Coronary artery (tissue), 2 donors: Measurements from ENCODE around the gene XBP1.
"Not testable (repeated sequence)": the region's sequence is repeated elsewhere in the genome, so short reads cannot be mapped to it uniquely, and the experiment has no call there.

Experiments
- DNase-seq: peaks from one replicate; pipeline ENCODE4 v3.0.0-alpha.2; 2017; ENCODE audit warnings: low spot score
- H3K27ac ChIP-seq, 2 donors: fragments of 200-600 bp; sonication (generic); one replicate each; pipeline ENCODE4 v1.5.1; 2016 to 2019
- H3K4me3 ChIP-seq: fragments of 200-600 bp; sonication (generic); 2 replicates; pipeline ENCODE4 v1.5.1; 2016; ENCODE audit warnings: mild to moderate bottlenecking, moderate library complexity
- TF ChIP-seq, protein P1 (sequence below): fragments of 200-600 bp; sonication (generic); IDR thresholded peaks from one replicate; pipeline ENCODE4 v1.5.1; 2019; ENCODE audit warnings: antibody characterized with exemption

Gene XBP1

DNA sequence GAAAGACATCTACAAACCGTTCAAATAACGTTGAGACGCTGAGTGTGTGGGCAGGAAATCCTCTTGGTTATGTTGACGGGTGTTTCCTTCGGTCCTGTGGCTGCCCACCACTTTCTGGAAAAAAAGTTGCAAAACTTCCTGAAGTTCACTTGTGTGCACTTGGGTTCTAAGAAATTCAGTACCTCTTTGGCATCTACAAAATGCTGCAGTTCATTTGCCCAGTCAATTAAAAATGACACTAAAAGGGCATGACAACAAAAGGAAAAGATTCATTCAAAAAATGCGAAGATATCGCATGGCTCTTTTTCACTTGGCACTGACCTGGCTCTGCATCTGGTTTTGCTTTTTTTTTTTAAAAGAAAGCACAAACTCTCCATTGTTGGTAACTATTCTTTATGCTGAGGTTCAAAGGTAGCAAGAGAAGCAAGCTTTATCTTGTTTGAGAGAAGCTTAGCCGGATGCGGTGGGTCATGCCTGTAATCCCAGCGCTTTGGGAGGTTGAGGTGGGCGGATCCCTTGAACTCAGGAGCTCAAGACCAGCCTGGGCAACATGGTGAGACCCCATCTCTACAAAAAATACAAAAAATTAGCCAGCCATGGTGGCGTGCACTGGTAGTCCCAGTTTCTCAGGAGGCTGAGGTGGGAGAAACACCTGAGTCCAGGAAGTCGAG lies 10.6 kb upstream of the XBP1 start:
- no peak for DNase-seq
- peak overlapping the region in 1 of 2 donors; percentile 36 for H3K27ac ChIP-seq
- TF ChIP-seq, protein P1, sequence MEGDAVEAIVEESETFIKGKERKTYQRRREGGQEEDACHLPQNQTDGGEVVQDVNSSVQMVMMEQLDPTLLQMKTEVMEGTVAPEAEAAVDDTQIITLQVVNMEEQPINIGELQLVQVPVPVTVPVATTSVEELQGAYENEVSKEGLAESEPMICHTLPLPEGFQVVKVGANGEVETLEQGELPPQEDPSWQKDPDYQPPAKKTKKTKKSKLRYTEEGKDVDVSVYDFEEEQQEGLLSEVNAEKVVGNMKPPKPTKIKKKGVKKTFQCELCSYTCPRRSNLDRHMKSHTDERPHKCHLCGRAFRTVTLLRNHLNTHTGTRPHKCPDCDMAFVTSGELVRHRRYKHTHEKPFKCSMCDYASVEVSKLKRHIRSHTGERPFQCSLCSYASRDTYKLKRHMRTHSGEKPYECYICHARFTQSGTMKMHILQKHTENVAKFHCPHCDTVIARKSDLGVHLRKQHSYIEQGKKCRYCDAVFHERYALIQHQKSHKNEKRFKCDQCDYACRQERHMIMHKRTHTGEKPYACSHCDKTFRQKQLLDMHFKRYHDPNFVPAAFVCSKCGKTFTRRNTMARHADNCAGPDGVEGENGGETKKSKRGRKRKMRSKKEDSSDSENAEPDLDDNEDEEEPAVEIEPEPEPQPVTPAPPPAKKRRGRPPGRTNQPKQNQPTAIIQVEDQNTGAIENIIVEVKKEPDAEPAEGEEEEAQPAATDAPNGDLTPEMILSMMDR: no peak
- no peak overlapping the region for H3K4me3 ChIP-seq

DNA sequence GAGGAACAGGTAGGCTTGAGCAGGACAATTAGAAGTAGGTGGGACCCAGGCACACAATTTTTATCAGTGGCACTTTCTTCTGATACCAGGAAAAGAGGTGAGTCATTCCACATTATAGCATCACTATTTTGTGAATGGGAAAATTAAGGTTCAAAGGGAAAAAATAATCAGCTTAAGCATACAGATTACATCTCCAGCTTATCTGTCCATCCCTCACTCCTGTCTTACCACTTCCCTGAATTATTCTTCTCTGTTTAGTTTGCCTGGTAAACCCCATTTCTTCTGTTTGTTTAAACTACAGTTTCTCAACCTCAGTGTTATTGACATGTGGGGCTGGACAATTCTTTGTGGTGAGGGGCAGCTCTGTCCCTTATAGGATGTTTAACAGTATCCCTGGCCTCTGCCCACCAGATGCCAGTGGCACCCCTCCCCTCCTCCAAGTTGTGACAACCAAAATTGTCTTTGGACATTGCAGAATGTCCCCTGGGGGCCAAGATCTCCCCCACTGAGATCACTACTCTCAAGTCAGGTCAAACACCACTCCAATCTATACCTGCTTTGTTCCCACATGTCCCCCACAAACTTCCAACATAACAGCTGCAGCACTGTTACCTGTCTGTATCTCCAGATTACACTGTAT lies 8.5 kb upstream of the XBP1 start:
- TF ChIP-seq, protein P1: no peak
- Histone ChIP-seq H3K4me3 (no peak overlapping the region), H3K27ac (no peak overlapping the region)
- DNase-seq: no peak

DNA sequence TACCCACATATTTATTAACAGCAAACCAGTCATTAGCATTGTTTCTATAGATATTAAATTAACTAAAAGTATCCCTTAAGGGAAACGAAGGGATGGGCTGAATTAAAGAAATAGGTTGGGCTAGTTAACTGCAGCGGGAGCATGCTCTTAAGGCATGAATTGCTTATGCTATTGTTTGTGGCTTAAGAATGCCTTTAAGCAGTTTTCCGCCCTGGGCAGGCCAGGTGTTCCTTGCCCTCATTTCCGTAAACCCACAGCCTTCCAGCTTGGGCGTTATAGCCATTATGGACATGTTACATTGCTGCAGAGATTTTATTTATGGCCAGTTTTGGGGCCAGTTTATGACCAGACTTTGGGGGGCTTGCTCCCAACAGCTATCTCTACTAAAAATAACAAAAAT lies 5.1 kb upstream of the XBP1 start:
- H3K4me3 ChIP-seq, DNase-seq, H3K27ac ChIP-seq: not testable (repeated sequence)

DNA sequence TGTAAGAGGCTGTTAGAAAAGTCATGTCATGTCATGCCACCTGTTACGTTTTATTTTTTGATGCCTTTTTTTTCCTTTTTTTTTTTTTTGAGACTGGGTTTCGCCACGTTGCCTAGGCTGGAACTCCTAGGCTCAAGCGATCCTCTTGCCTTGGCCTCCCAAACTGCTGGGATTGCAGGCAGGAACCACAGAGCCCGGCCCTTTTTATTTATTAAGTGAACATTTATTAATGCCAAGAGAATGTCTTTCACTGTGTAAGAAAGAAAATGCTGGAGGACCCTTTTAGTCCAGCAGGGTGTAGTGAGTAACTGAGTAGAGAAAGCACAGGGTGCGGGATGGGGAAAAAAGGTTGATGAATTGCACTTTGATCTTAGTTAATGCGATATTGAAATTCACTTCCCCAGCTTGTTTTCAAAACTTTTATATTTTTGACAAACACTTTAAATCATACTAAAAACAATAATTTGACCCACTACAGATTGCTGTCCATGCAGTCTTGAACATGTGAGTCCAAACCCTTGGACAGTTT lies 2.3 kb upstream of the XBP1 start:
- Histone ChIP-seq H3K4me3 (no peak overlapping the region), H3K27ac (peak overlapping the region; percentile 13 to 52)
- no peak for DNase-seq
- TF ChIP-seq, protein P1: no peak

DNA sequence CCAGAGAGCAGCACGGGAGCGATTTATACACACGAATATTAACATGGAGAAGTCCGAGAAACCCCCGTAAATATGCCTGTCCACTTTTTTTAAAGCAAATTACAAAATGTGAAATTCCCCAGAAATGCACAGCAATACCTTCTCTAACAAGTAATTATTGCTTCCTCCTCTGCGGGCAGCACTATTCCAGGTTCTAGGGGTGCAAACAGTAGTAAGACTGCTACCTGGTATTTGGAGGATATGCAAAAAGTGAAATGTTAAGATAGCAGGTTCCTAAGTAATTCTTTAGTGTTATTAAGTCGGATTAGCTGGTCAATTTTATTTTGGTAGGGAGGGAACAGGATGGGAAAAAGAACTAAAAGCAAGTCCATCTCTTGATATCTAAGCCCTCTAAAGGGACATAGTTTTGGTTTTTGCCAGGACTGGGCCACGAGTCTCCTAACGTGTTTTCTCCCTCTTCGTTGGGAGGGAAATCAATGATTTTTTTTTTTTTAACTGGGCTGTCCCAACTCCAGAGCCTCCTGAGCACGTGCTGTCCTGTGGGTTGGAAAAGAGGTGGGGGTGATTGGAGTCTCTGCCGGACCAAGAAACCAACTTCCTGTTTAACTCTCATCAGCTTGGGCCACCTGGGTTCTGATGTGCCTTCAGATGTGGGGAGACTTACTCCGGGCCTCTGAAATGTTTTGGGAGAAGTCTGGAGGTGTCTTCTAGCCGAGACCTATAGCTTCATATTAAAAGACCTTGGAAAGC lies 1.7 kb upstream of the XBP1 start:
- no peak for DNase-seq
- H3K4me3 ChIP-seq: peak overlapping the region; percentile 97
- TF ChIP-seq, protein P1: no peak
- H3K27ac ChIP-seq: peak overlapping the region; percentile 13 to 52

DNA sequence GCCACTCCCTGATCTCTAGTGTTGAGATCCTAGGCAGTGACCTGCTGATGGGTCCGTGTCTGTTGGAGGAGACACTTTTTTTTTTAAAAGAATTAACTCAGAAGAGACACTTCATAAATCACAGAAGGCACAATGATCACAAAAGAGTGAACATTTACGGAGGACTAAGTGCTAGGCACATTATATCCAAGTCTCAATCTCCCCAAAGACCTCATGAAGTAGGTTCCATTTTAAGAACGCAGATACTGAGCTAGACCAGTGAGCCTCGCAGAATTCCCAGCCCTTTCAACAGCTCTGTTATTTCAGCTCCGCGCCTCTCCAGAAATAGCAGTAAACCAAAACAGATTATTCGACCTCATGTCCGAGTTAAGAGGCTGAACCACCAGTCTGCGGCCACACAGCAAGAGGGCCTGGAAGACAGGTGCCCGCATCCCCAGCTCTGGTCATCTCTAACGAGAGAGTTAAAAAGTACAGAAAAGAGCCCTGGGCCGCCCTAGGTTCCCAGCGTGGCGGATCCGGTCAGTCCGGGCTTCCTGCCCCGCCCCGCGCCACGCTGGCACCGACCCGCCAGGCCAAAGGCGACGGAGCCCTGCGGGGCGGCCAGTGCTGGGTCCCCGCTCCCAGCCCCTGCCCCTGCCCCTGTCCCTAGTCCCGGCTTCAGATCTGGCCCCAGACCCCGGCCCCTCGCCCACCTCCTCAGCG lies 612 bp downstream of the XBP1 start:
- DNase-seq: peak; percentile 83
- TF ChIP-seq, protein P1: no peak
- Histone ChIP-seq H3K27ac (peak overlapping the region; percentile 94 to 100), H3K4me3 (peak overlapping the region; percentile 97)
